ENCODE measurements around the gene SVIL.
"Not testable (repeated sequence)": the region's sequence is repeated elsewhere in the genome, so short reads cannot be mapped to it uniquely, and the experiment has no call there.

- TF ChIP-seq CTCF (conservative IDR thresholded peaks at IDR 0.05; ENCODE audit: low read length); EZH2phosphoT487 (IDR thresholded peaks at IDR 0.05; ENCODE audit: borderline replicate concordance): not testable (repeated sequence)
Observed at GRCh38 chr10:29487884-29488266, 146.9 kb downstream of the SVIL start.
